Activated CD4-positive, CD25-positive, alpha-beta regulatory T cell treated with anti-CD3 and anti-CD28 coated beads, Interleukin-2, amount 50 U/mL, for 24 hours (primary cell): ENCODE measurements around the gene PRKCG.

ENCODE experiments used
- ATAC-seq, 2 donors: fragments of 150-1000 bp; cut with Tn5 transposase; one replicate each; pipeline ENCODE4 v1.10.0; 2021; ENCODE audit warnings: mild to moderate bottlenecking in 1 of 2, moderate library complexity in 1 of 2

The PRKCG gene

DNA sequence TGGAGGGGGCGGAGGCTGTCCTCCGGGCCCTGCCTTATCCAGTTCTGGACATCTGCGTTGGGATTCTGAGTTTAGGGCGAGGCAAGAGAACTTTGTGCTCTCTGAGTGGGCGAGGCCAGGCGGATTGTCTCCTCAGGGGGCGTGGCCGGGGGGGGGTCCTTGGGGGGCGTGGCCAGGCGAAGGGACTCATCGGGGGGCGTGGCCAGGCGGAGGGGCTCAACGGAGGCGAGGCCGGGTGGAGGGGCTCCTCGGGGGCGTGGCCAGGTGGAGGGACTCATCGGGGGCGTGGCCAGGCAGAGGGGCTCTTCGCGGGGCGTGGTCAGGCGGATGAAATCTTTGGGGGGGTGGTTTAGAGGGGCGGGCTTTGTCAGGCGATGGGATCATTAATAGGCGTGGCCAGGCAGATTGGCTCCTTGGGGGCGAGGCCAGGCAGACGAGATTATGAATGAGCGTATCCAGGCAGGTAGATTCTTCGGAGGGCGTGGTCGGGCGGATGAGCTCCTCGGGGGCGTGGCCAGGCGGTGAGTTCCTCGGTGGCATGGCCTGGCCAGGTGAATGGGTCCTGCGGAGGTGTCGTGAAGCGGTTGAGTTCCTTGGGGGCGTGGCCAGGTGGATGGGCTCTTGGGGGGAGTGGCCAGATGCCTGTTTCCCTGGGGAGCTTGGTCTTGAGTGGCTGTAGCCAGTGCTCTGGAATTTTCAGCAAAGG, 16.8 kb downstream of the PRKCG start:
- no peak for ATAC-seq

DNA sequence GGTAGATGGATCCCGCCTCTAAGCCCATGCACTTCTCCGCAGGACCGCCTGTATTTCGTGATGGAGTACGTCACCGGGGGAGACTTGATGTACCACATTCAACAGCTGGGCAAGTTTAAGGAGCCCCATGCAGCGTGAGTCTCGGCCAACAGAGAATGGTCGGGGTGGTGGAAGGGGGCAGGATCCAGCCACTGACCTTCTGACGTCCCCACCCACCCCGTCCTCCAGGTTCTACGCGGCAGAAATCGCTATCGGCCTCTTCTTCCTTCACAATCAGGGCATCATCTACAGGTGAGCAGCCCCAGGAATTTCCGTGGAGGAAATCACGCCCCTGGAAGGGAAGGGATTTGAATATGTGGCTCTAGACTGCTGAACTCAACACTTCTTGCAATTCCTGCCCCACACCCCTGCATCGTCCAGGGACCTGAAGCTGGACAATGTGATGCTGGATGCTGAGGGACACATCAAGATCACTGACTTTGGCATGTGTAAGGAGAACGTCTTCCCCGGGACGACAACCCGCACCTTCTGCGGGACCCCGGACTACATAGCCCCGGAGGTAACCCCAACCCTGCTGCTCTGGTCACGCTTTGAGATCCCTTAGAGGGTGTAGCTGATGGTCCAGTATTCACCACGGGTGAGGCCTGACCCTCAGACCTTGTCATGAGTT, 18.3 kb downstream of the PRKCG start:
- no peak for ATAC-seq

DNA sequence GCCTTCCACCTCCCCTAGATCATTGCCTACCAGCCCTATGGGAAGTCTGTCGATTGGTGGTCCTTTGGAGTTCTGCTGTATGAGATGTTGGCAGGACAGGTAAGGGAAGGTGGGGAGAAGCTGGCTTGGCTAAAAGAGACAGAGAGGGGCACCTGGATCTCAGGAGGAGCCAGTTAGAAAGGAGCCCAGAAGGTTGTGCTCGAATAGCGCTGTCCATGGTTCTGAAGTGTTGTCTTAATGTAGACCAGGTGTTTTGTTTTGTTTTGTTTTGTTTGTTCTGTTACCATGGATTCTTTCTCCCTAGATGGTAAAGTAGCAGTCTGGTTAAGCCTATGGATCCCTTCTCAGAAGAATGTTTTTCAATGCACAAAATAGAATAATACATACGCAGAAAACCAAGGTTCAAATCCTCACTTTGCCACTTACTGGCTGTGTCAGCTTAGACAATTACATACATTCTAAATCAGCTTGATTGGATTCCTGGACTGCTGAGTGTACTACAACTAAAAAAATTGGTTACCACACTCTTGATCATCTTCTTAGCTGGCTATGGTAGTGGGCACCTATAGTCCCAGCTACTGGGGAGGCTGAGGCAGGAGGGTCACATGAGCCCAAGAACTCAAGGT, 21.2 kb downstream of the PRKCG start:
- no peak for ATAC-seq

DNA sequence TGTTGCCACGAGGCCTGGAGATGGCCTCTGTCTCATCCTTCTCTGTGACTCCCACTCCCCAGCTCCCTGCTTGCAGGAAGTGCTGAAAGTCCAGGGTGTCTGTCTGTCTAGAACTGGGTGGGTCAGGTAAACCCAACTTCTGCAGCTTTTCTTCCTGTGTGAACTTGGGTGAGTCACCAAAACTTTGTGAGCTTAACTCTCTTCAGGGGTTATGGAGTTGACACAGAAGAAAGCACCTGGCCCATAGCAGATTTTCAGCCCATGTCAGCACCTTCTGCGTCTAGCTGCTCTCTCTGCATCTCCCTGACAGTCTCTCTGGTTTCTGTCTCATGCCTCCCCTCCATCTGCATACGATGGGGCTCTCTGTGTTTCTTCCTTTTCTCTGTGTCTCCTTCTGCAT, 22.9 kb downstream of the PRKCG start:
- no peak for ATAC-seq

DNA sequence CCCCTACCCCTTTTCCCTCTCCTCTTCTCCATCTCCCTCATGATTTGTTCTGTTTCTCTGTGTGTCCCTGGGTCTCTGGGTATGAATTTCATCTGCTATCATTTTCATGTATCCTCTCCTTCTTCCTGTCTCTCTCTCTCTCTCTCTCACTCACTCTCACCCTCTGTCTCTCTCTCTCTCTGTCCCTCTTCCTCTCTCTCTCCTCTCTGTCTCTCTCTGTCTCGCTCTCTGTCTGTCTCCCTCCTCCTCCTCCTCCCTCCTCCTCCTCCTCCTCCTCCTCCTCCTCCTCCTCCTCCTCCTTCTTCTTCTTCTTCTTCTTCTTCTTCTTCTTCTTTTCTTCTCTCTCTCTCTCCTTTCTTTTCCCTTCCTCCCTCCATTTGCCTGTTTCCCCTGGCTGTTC, 23.8 kb downstream of the PRKCG start:
- no peak for ATAC-seq

DNA sequence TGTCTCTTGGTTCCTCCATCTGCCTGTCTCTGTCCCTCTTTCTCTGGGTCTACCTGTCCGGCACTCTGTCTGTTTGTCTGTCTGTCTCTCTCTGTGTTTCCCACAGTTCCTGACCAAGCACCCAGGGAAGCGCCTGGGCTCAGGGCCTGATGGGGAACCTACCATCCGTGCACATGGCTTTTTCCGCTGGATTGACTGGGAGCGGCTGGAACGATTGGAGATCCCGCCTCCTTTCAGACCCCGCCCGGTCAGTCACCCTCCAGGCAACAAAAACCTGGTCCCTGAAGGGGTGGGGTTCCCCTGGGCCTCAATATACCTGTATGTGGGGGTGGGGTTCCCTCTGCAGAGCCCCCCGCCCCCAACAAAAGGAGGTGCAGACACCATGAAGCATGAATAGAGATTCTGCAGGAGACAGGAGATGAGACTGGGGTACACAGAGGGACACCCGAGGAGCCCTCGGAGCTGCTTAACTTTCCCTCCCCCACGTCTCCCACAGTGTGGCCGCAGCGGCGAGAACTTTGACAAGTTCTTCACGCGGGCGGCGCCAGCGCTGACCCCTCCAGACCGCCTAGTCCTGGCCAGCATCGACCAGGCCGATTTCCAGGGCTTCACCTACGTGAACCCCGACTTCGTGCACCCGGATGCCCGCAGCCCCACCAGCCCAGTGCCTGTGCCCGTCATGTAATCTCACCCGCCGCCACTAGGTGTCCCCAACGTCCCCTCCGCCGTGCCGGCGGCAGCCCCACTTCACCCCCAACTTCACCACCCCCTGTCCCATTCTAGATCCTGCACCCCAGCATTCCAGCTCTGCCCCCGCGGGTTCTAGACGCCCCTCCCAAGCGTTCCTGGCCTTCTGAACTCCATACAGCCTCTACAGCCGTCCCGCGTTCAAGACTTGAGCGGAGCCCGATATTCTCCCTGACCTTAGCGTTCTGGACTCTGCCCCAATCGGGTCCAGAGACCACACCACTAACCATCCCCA, 24.5 kb downstream of the PRKCG start:
- peak; percentile 53 to 63 for ATAC-seq

DNA sequence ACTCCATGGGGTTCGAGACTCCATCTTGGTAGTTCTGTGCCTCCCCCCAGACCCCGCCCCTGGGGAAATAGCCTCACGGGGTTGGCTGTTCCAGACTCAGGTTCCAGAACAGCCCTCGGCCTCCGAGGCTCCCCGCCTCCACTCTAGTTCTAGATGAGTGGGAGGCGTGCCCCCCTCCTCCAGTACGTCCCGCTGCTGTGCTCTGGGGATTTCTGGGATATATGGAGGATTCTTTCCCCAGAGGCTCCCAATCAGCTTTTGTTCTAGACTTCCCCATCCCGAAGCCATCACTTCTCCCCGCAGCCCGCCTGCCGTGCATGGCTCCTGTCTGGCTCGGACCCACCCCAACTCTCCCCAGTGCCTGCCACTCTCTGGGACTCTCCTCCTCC, 25.2 kb downstream of the PRKCG start:
- no peak for ATAC-seq

DNA sequence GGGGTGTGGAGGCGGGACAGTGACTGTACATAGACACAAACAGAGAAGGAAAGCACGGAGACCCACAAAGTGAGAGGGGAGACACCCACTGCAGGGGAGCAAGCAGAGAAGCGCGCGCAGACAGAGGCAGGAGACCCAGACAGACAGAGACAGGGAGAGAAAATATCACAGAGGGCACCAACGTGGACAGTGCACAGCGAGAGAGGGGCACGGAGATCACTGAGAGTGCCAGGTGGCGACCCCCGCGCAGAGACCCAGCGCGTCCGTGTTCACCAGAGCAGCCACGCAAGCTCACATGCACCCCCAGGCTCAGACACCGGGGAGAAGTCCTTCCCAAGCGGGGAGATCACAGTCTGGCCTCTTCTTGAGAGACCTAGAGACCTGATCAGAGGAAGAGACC, 25.7 kb downstream of the PRKCG start:
- ATAC-seq, result no peak

DNA sequence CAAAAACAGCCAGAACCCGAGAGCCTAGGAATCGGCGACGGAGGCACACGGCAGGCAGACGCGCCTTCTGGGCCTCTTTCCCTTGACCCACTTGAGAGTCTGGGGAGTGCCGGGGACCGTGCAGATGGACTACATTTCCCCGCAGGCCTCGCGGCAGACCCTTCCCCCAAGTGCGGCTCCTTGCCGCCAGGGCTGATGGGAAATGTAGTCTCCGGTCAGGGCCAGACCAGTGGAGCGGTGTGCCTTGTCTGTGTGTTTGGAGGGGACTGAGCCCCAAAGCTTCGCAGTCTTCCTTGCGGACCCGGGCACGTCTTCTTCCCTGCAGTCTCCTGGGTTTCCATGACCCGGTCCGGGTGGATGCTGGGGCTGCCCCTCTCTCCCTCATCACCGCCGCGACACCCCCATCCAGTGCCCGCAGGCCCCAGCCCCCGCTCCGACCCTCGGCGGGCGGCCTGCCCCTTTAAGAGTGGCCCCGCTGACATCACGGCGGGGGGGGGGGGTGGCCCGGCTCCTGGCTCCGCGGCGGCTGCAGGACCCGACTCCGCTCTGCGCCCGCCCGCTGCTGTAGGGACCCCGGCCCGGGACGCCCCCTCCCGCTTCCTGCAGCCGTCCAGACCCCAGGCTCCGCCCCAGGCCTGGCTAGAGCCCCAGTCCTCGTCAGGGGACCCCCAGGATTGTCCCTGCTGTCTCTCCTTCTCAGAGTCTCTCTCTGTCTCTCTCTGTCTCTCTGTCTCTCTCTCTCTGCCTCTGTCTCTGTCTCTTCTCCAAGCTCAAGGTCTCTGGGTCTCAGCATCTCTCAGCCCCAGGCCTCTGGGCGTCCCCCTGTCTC, 26.3 kb downstream of the PRKCG start:
- peak; percentile 71 to 83 for ATAC-seq

DNA sequence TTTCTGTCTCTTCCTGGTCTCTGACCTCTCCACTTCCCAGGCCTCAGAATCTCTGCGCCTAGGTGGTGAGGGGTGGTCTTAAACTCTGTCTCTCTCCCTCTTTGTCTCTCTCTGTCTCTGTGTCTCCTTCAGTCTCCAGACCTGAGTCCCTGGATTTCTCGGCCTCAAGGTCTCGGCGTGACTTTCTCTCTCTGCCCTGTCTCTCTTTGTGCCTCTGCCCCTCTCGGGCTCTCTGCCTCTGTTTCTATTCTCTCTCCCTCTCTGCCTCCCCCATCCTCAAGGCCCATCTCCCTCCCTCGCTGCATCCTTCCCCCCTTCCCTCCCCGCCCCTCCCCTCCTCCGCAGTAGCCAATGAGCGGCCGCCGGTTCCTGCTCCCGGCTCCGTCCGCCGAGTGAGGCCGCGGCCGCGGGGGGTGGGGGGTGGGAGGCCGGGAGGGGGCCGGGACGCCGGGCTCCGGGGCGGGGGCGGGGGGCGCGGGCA, 27.0 kb downstream of the PRKCG start, which contains the start of gene CACNG7:
Gene CACNG7 (plus strand): TSS at position 344 of the 481 bp plus-strand sequence. CDS start 3,554 bp downstream, outside the sequence.
- no peak for ATAC-seq

DNA sequence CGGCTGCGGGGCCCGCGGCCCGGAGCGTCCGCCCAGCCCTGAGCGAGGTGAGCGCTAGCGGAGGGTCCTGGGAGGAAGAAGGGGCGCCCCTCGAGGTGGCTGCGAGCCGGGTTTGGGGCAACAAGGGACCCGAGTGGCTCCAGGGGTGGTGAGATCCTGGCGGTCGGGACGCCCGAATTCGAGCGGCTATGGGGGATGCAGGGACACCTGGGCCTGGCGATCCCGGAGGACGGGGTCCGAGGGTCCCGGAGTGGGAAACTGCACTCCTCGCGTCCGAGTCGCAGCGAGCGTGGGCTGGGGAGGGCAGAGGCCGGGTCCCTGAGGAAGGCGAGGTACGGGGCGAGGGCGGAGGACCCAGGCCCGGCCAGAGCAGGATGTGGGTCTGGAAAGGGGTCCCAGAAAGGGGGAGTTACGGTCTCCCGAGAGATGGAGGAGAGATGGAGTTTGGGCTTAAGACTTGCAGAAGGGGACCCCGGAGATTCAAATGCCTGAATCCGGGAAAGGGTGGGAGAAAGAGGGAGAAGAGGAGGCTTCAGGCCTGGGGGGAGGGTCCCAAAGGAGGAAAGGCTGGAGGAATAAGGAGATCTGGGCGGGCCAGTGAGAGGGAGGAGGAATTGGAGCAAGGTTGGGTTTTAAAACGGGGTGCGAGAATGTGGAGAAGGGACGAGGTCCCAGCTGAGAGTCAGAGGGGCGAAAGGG, 27.6 kb downstream of the PRKCG start:
- ATAC-seq, result no peak

DNA sequence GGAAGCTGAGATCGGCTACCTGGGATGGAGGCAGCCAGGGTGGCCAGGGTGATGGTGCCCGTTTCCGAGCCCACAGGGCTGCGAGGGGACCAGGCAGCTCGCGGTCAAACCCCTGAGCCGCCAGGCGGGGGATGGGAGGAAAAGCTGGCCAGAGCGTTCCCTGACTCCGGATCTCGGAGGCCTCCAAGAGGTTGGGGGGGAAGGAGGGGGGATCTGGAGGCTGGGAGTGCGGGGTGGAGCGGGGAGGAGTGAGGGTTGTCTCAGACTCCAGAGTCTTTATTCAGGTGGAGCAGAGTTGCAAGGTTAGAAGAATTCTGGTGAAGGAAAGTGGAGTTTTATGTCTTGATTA, 28.1 kb downstream of the PRKCG start:
- no peak for ATAC-seq

DNA sequence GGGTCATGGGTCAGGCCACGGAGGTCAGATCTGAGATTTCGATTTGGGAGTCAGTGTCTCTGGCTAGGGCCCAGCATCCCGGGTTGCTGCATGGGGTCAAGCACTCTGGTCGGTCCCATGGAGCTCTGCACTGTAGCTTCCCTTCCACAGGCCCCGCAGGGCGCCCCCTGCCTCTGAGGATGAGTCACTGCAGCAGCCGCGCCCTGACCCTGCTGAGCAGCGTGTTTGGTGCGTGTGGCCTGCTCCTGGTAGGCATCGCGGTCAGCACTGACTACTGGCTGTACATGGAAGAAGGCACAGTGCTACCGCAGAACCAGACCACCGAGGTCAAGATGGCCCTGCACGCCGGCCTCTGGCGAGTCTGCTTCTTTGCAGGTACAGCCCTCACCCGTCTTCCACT, 30.7 kb downstream of the PRKCG start:
- no peak for ATAC-seq

DNA sequence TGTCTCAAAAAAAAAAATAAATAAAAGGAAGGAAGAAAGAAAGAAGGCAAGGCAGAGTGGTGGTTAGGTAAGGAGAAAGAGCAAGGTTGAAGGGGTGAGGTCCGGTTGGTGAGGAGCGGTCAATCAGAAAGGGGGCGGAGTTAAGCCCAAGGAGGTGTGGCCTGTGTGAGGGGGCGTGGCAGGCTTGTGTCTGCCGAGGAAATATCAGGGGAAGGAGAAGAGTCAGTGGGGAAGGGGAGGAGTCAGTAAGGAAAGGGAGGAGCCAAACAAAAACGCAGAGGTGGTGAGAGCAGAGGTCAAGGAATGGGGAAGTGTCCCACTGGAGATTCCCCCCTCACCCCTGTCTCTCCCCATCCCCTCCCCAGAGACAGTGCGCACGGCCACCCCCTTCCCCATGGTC, 33.0 kb downstream of the PRKCG start:
- ATAC-seq, result no peak

DNA sequence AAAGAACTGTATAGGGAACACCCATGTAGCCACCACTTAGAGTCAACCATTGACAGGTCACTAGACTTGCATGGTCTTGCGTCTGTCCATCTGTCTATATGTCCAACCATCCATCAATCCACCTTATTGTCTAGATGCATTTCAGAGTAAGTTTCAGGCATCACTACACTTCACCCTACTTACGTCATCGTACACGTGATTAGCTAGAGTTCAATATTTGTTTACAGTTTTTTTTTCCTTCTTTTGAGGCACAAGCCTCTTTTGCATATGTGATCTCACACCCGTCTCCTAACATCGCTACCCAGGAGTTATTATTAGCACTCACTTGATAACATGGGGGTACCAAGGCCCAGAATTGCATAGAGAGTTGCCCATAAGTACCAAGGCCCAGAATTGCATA, 34.0 kb downstream of the PRKCG start:
- no peak for ATAC-seq

DNA sequence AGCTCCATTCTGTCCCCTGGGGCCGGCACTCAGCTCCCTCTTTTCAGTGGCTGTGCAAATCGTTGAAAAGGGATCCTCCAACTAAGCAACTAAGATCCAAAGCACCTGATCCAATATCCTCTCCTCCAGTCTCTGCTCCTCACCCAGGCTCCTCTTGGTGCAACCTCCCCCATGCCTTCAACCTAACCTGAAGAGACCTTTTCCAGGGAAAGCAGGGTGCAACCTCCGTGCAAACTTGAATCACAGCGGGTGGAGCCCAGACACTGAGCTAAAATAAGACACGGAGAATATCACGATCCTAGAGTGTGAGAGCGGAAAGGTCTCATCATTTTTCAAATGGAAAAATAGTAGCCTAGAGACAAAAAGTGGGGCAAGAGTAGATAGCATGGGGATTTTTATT, 35.4 kb downstream of the PRKCG start:
- no peak for ATAC-seq

DNA sequence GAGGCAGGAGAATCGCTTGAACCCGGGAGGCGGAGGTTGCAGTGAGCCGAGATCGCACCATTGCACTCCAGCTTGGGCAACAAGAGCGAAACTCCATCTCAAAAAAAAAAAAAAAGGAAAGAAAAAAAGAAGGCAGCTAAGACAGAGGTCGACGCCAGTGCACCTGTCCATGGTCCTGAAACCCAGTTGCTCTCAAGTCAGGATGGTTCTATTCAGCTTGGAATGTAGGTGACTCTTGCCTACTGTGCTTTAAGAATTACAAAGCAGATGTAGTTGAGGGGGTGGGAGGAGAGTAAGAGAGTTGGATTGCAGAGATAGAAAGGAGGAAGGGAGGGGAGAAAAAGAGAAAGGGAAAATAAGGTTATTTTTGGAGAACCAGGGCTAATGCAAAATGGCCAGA, 45.7 kb downstream of the PRKCG start:
- ATAC-seq, result no peak

DNA sequence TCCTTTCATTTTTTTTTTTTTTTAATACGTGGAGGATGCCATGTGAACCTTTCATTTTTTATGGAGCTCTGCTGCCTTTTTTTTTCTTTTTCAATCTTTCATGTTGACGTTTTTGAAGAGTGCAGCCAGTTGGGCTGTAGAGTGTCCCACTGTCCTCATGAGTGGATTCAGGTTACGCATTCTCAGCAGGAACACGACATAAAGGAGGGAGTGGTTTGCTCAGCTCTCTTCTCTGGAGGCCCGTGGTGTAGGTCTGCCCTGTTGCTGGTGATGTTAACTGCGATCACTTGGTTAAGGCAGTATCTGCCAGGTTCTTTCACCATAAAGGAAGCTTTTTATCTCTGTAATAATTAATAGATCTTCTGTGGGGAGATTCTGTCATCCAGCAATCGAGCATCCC, 54.0 kb downstream of the PRKCG start:
- ATAC-seq, result no peak

DNA sequence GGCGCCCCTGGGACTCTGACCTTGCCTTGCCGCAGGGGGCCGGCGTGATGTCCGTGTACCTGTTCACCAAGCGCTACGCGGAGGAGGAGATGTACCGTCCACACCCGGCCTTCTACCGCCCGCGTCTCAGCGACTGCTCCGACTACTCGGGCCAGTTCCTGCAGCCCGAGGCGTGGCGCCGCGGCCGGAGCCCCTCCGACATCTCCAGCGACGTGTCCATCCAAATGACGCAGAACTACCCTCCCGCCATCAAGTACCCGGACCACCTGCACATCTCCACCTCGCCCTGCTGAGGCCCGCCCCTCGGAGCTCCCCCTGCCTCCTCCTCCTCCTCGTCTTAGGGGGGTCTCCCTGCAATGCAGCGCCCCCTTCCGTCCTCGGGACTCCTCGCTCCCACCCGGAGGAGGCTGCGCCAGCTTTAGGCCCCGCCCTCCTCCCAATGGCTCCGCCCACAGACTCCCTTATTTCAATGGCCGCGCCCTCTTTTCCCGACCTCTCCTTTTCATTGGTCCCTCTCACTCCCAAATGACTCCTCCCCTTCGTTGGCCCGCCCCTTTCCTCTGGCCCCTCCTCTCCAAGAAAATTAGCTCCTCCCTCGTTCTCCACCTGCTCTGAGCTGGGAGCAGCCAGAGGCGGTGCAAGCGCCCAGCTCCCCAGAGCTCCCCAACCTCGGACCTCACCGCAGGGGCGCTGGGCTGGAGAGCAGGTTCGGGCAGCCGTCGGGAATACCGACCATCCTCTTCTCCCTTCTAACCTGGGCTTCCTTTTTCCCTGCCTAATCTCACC, 60.2 kb downstream of the PRKCG start:
- no peak for ATAC-seq

DNA sequence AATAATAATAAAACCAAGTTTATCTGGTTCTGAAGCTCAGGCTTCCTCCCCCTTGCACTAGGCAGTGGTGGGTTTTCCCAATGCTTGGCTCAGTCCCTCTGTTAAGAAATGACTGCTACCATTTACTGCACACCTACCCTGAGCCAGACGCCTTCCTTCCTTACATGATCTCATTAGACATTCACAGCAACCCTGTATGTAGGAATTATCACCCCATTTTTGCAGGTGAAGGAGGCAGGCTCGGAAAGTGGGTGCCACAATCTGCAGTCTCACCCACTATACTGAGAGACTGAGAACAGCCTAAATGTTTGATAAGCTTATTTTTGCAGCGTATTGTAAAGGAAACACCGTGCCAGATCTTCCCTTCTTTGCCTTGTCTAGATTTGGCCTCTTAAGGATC, 62.4 kb downstream of the PRKCG start:
- ATAC-seq, result no peak
